DOHH2 (cell line): ENCODE measurements around the gene NAT10.

Experiments
- H3F3A ChIP-seq: fragments of 200-600 bp; sonication (generic), shearing (Covaris generic); 2 replicates; pipeline ENCODE4 v1.6.0; 2016; ENCODE audit warnings: antibody characterized with exemption, mild to moderate bottlenecking; ENCODE audit not compliant: control insufficient read depth, insufficient read depth
- H3K27ac ChIP-seq: fragments of 200-600 bp; sonication (generic); 2 replicates; pipeline ENCODE4 v1.5.1; 2014; ENCODE audit warnings: low read depth, mild to moderate bottlenecking, low read length, moderate library complexity
- H3K27me3 ChIP-seq: fragments of 200-600 bp; sonication (generic); 2 replicates; pipeline ENCODE4 v1.6.1; 2014; ENCODE audit warnings: mild to moderate bottlenecking, low read length, mixed read lengths; ENCODE audit not compliant: control insufficient read depth
- H3K36me3 ChIP-seq: fragments of 200-600 bp; sonication (generic); 2 replicates; pipeline ENCODE4 v1.6.1; 2014; ENCODE audit warnings: mild to moderate bottlenecking, low read length, moderate library complexity, mixed read lengths; ENCODE audit not compliant: control insufficient read depth
- H3K4me1 ChIP-seq: fragments of 200-600 bp; sonication (generic); 2 replicates; pipeline ENCODE4 v1.6.1; 2014; ENCODE audit warnings: mild to moderate bottlenecking, low read length, mixed read lengths; ENCODE audit not compliant: control insufficient read depth
- H3K4me2 ChIP-seq: fragments of 200-600 bp; sonication (generic); 2 replicates; pipeline ENCODE4 v1.6.0; 2014; ENCODE audit warnings: mild to moderate bottlenecking, low read length, moderate library complexity
- H3K4me3 ChIP-seq: fragments of 200-600 bp; sonication (generic); 2 replicates; pipeline ENCODE4 v1.5.1; 2014; ENCODE audit warnings: mild to moderate bottlenecking, low read length, mixed read lengths
- H3K79me2 ChIP-seq: fragments of 200-600 bp; sonication (generic); 2 replicates; pipeline ENCODE4 v1.6.1; 2014; ENCODE audit warnings: mild to moderate bottlenecking, low read length, mixed read lengths; ENCODE audit not compliant: control insufficient read depth
- H3K9me2 ChIP-seq: fragments of 200-600 bp; sonication (generic); replicated peaks from 2 replicates; pipeline ENCODE4 v1.6.1; 2014; ENCODE audit warnings: mild to moderate bottlenecking, low read length, mixed read lengths; ENCODE audit not compliant: control insufficient read depth
- H3K9me3 ChIP-seq: fragments of 200-600 bp; sonication (generic); 2 replicates; pipeline ENCODE4 v1.6.1; 2014; ENCODE audit warnings: antibody characterized with exemption, low read length, mixed read lengths; ENCODE audit not compliant: control insufficient read depth, insufficient read depth
- H4K20me1 ChIP-seq: fragments of 200-600 bp; sonication (generic); 2 replicates; pipeline ENCODE4 v1.6.0; 2014; ENCODE audit warnings: low read depth, mild to moderate bottlenecking, antibody characterized with exemption, low read length, moderate library complexity; ENCODE audit not compliant: control insufficient read depth, insufficient read depth
- CTCF ChIP-seq: fragments of 200-600 bp; sonication (generic); IDR thresholded peaks from one replicate; pipeline ENCODE4 v1.5.1; 2014; ENCODE audit warnings: antibody characterized with exemption, mild to moderate bottlenecking, low read depth, low read length; ENCODE audit not compliant: poor library complexity, severe bottlenecking
- EZH2phosphoT487 ChIP-seq: fragments of 200-600 bp; sonication (generic); IDR thresholded peaks from 2 replicates; pipeline ENCODE4 v1.6.1; 2017; ENCODE audit warnings: borderline replicate concordance, mild to moderate bottlenecking, antibody characterized with exemption, low read length, moderate library complexity, mixed read lengths

Gene NAT10

DNA sequence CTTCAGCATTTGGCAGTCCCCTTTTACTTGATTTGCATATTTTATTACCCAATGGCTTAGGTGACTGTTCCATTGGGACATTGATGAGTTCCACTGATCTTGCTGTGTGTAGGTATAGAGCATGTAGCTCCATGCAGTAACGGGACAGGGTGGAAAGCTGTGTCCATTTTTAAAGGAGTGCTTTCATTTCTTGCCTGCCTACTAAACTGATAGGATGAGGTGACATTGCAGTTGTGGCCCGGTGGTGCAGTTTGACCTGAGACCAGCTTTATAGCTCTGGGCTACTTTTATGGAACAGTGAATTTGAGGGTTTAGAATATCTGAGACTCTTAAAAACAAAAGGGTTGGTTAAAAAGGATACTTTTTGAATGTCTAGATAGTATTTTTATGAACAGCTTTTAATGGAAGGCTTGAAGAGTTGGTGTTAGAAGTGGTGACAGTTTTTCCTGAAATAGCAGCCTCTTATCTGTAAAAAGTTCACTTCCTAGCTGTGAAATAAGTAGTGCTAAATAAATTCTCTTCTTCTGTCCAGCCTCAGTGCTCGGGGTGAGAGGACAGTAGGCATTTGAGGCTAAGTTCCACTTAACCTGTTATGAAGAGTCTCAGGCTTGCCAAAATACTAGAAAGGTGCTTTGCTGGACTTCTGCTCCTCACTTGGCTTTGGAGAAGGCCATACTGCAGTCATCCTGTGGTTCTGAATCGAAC lies 27.0 kb downstream of the NAT10 start:
- Histone ChIP-seq H3K9me3 (no peaks in the 10 kb centered on the region), H3F3A (0 out of 2 replicates have a peak, but pooled peaks cover 2% of the 10 kb centered on the region), H3K4me2 (no peak overlapping the region), H3K27me3 (no peaks in the 10 kb centered on the region), H3K9me2 (no peaks in the 10 kb centered on the region), H4K20me1 (0 out of 2 replicates have a peak, but pooled peaks cover 4% of the 10 kb centered on the region), H3K79me2 (no peaks in the 10 kb centered on the region), H3K4me3 (no peak overlapping the region), H3K27ac (no peak overlapping the region), H3K4me1 (no peaks in the 10 kb centered on the region), H3K36me3 (peaks cover 90% of the 10 kb centered on the region)
- TF ChIP-seq EZH2phosphoT487 (no peak), CTCF (no peak)

DNA sequence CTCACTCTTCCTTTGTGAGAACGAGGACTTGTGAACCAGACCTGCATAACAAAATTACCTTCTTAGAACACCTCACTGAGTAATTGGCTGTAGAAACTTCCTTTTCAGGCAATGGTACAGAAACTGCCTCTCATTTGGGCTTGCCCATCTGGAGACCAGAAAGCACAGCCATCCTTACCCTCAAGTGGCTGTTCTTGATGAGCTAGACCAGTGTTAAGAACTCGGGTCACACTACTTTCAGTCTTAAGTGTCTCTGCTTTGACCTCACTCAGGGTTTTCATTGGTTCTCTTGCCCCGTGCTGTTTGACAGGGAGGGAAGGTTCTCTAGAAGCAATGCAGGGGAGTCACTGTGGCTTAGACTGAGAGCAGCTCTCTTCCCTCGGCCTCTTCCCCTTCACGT lies 29.3 kb downstream of the NAT10 start:
- Histone ChIP-seq H3K4me1 (no peaks in the 10 kb centered on the region), H3K27ac (no peak overlapping the region), H3K36me3 (peaks cover 93% of the 10 kb centered on the region)

DNA sequence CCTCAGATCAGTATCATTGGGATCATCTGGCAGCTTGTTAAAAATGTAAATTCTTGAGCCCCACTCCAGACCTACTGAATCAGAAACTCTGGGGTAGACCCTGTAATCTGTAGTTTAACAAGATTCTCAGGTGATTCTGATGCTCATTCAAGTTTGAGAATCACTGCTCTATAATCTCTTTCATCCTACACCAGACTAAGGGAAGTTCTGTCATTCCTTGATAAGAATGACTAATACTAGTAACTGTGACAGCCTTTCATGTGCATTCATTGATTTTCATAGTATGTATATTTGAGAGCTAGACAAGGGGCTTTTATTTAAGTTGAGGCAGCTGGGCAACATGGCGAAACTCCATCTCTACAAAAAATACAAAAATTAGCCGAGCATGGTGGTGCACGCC lies 30.0 kb downstream of the NAT10 start:
- Histone ChIP-seq H3K36me3 (peaks cover 91% of the 10 kb centered on the region), H3K27me3 (no peaks in the 10 kb centered on the region), H3K4me3 (no peak overlapping the region), H4K20me1 (0 out of 2 replicates have a peak, but pooled peaks cover 4% of the 10 kb centered on the region), H3F3A (no peaks in the 10 kb centered on the region), H3K9me3 (no peaks in the 10 kb centered on the region), H3K9me2 (no peaks in the 10 kb centered on the region), H3K4me1 (no peaks in the 10 kb centered on the region), H3K27ac (no peak overlapping the region), H3K4me2 (no peak overlapping the region), H3K79me2 (no peaks in the 10 kb centered on the region)
- TF ChIP-seq CTCF (no peak), EZH2phosphoT487 (no peak)

More for the DNA sequence above, 29.3 kb downstream of the NAT10 start:
- Histone ChIP-seq H3K9me3 (no peaks in the 10 kb centered on the region), H3K9me2 (no peaks in the 10 kb centered on the region), H3K79me2 (no peaks in the 10 kb centered on the region), H3K4me3 (no peak overlapping the region), H3K27me3 (no peaks in the 10 kb centered on the region), H3F3A (no peaks in the 10 kb centered on the region), H4K20me1 (0 out of 2 replicates have a peak, but pooled peaks cover 4% of the 10 kb centered on the region), H3K4me2 (no peak overlapping the region)
- no peak for TF ChIP-seq CTCF
- no peak for TF ChIP-seq EZH2phosphoT487
